CD4-positive, alpha-beta T cell treated with Interleukin-1 beta for 1 hour (primary cell): ENCODE results near the gene LEMD1.
"Not testable (repeated sequence)": the region's sequence is repeated elsewhere in the genome, so short reads cannot be mapped to it uniquely, and the experiment has no call there.

Source experiments
- DNase-seq, 2 donors: peaks; one replicate each; pipeline ENCODE4 v3.0.0-alpha.2; 2020 to 2022

The LEMD1 gene

DNA sequence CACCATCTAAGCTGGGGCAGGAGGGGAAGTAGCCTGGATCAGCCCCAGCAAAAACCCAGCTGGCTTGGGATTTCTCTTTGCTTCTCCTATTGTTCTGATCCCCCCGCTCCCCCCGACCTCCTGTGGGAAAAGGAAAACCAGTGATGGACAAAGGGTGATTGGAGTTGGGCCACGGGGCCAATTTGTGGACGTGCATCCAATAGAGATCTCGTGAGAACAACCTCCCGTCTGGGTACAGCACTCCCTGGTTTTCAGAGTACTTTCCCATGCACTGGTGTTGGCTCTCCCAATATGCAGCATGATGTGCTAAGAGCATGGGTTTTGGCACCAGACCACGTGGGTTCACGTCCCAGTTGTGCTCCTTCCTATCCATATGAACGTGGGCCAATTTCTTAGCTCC is 25.0 kb upstream of the LEMD1 start:
- DNase-seq = no peak

DNA sequence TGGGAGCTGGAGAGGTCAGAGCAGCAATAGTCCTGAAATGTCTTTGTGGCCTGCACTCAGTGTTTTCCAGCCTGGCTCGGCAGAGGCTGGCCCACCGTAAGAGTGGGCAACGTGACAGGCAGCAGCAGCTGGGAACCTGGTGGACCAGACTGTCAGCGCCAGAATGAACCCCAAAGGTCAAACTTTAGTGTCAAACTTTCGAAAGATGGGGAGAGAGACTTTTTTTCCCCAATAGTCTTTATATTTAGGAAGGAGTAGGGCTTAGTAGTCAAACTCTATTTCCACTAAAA is 23.7 kb upstream of the LEMD1 start:
- DNase-seq = no peak

DNA sequence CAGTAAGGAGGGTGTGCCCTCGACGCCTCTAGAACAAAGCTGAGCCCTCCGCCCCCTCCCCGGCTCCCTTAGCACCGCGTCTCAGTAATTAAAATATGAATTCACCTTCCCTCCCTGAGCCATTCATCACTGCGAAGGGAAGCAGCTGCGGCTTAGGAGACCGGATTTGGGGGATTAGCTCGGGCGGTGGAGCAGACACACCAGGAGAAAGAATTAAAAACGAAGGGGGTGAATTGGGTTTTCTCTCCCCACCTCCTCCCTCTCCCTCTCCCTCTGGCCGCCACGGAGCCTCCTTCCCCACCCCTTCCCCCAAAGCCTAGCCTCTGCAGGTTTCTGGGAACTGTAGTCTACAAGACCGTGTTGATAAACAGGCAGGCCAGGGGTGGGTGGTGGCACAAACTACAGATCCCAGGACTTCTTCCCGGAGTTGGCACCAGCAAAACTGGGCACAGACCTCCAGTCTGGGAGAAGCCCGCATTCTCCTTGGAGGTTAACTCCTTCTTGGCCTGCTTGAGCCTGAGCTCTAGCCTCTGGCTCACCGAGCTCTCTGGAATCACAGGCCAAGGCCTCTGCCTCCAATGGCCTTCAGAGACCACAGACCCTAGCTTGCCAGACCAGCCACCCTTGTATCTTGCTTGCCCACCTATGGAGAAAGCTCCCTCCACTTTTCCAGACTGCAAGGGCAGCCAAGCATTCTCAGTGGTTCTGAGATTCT is 23.2 kb upstream of the LEMD1 start:
- DNase-seq = no peak

DNA sequence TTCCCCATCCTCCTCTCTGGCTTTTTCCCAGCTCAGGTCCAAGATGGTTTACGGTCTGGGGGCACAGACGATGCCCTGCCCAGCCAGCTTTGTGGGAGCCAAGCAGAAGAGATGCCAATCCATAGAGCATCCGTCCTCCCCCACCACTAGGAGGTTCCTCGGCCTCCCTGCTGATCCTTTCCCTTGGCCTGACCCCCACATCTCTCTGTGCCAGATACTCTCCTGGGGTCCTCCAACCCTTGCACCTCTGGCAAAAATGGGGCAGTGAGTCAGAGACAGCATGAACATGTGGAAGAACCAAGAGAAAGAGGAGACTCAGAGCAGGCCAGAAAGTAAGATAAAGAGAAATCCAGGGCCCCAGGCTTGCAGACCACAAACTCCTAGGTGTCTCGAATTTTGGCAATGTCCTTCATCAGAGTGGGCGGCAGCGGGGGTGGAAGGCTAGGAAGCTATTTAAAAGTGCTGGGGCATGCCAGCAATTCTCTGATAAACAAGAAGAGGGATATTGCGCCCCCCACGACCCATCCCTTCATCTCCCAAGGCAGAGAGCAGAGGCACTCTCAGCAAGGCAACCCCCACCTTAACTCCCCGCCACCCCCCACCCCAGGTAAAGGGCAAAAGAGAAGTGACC is 22.6 kb upstream of the LEMD1 start:
- no peak for DNase-seq

DNA sequence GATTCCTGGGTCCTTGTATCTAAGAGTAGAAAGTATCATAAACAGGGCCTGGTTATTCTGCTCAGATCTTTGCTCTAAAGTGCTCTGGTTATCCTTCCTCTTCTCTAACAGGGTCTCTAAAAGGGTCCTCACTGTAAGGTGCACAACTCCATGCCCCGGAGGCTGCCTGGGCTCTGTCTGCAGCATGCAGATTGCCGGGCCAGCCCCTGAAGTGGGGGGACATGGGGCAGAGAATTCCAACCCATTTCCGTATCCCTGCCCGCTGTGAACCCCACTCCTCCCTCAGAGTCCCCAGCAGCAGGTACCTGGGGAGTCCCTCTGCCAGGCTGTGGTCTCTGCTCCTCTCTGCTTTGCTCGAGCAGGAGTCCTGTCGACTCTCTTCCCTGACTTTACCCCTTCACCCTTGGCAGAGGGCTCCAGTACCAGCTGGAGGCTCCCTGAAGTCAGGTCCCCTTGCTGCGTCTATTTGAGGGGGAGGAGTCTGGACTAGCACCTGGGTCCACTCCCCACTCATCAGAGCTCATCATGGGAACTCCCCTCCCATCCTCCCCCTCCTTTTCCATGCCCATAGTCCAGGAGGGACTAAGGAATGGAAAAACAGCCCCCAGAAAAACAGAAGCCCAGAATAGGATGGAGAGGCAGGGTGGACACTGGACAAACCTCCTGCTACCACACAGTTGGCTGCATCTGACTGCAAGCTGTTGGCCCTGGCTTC is 21.9 kb upstream of the LEMD1 start:
- DNase-seq = no peak

DNA sequence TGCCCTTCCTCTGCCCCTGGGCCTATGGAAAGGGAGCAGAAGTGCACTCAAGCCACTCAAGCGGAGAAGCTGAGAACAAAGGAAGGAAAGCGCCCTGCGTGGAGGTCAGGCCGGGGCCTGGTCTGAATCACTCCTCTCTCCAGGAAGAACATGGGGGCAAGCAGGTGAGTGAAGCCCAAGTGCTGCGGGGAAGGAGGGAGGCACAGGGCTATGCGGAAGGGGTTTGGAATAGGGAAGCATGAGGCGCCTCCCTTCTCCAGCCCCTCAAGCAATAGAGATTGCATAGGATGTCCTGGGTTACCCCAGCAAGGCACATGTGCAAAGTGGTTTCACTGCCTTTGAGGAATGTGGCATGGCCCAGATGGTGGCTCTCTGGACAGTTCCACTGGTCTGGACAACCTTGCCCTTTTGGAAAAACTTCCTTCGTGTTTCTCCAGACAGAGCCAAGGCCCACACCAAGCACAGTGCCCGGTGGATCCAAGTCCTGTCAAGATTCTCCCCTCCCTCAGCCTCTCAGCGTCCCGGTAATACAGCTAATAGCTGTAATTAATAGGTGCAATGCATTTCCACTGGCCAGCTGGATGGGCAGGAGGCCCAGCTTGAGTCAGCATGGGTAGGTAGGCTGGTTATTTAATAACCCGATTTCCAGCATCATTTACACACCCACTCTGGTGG is 20.3 kb upstream of the LEMD1 start:
- DNase-seq = no peak

DNA sequence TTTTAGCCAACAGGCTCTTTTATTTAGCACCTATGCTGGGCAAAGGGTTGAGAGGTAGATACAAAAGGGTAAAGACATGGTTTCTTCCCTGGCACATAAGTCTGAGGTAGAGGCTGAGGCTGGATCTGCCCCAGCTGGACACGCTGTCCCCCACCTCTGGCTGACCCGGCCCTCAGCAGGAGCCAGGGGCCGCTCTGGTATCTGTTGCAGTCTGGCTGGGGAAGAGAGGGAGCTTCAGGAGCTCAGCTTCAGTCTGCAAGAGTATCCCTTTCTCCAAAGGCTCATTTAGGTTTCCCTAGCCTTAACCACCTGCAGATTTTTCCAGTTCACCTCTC is 19.8 kb upstream of the LEMD1 start:
- DNase-seq = no peak

DNA sequence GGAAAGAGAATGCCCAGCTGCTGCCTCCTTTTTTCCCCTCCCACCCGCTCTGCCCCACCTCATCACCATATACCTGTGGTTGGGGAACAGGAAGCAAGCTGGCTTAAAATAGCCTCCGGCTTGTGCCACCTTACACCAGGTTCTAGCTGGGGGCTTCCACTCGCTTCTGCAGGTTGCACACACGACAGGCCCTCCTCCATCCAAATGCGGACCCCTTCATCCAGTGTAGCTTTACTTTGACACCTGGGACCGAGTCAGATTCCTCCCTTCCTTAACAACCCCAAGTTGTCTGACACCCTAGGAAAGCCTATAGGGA is 19.4 kb upstream of the LEMD1 start:
- no peak for DNase-seq

DNA sequence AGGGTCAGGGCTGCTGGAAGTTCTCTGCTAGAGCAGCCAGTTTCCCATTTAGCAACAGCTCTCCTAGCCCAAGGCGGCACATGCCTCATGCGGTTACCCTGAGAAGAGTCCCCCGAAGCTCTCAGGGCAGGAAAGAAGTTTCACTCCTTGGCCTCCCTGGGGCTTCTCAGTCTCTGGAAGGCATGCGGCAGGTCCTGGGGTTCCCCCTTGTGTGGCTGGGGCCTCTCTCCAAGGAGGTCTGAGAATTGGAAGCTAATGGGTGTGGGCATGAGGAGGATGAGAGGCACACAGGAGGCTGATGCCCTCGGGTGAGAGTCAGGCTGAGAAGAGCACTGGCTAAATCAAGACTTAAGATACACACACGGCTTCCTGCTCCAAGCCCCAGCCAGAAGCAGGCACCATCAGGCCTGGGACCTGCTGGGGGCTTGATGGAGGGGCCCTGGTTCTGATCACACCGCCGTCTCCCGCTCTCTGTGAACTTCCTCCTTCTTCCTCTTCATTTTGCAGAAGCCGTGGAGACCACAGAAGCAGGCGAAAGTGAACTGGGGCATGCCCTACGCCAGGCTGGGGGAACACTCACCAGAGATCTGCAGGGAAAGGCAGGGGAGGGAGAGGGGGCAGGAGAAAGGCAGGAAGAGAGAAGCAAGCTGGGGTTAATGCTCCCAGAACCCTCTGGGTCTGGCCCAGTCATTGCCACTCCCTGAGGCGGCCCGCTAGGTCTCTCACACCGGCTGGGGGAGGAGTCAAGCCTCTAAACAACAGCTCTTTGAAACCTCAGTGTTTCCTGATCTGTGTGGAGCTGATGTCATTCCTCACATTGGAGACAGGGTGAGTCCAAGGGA is 18.8 kb upstream of the LEMD1 start:
- peak; percentile 56 to 70 for DNase-seq

DNA sequence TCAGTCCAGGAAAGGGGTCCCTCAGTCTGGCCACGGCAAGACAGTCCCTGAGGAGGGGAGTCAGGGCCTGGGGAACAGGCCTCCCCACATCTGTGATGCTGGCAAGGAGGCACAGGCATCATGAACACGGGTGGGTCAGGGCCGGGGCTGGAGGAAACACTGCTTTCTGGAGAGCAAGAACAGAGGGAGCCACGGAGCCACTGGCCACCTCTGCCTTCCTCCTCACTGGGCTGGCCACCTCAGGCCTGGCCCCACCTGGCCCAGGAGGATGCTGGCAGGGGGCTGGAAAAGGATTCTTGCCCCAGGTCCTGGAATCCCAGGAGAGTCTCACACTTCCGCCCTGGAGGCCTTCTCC is 18.2 kb upstream of the LEMD1 start:
- no peak for DNase-seq

DNA sequence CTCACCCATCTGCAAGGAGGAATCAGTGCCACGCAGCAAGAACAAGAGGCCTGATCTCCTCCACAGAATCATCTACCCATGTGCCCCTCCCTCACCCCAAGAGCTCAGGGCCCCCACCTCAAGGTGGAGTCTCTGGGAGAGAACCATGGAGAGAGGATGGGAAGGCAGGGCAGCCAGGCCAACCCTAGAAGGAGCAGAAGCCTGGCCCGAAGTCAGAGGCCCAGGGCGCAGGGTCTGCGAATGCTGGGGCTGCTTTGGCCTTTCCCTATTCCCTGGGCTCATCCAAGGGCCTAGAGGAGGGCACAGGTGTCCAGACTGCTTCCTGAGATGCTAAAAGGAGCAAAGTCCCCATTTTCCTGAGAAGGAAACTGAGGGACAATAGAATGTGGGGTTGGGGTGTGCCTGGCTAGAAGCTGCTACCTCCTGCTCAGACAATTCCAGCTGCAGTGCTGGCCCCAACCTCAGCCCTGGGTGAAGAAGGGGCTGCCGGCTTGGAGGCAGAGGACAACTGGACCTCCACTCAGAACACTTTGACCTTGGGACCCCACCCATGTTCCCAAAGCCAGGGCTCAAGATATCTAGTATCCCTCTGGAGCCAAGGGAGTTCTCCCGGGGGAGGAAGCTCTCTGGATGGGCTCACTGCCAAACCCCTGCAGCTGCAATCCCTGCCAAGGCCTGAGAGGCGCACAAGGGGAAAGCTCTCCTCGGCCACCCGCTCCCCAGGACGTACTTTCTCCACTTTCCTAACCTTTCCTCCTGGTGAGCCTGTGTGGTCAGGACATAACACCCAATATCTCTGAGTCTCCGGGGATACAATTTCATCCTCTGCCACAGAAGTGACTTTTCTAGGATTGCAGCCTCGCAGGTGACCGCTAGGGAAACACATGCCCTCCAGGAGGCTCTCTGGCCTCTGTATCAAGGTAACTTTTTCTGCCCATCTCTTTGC is 16.6 kb upstream of the LEMD1 start:
- DNase-seq = no peak

DNA sequence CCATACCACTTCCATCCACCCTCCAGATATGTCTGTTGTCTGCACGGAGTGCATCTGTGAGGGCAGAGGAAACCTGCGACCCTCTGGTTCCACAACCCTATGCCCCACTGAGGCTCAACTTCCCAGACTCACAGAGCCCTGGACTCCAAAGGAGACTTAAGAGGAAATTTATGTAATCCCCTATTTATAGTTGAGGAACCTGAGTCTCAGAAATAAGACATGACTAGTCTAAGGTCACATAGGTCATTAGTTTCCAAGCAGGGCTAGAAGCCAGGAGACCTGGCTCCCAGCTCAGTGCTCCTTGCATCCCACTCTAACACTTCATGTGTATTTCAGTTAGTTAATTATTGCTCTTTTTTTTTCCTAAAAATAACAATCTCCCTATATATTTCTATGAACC is 15.7 kb upstream of the LEMD1 start:
- DNase-seq = no peak

DNA sequence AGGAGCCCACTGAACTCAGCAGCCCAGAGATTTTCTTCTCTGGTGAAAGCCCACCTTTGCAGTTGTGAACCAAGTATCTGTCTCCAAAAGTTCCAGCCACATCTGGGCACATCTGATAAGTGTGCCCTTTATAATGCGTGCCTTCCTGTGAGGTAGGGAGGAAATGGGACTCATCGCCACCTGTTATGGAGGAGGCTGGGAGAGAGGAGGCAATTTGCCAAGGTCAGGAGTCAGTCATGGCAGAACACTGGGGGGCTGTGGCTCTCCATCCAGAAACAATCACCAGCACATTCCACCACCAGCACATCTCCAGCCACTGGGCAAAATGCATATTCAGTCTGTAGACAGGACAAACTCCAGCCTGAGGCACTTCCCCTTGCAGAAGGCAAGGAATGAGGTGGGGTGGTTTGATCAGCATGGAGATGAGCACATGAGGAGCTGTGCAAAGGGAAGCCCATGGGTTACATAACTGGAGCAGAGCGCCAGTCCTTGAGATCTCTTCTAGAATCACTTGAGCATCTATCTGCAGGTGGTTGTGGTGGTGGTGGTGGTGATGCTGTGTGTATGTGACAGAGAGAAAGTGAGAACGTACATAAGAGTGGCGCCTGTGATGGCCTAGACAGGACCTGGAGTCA is 15.0 kb upstream of the LEMD1 start:
- no peak for DNase-seq

DNA sequence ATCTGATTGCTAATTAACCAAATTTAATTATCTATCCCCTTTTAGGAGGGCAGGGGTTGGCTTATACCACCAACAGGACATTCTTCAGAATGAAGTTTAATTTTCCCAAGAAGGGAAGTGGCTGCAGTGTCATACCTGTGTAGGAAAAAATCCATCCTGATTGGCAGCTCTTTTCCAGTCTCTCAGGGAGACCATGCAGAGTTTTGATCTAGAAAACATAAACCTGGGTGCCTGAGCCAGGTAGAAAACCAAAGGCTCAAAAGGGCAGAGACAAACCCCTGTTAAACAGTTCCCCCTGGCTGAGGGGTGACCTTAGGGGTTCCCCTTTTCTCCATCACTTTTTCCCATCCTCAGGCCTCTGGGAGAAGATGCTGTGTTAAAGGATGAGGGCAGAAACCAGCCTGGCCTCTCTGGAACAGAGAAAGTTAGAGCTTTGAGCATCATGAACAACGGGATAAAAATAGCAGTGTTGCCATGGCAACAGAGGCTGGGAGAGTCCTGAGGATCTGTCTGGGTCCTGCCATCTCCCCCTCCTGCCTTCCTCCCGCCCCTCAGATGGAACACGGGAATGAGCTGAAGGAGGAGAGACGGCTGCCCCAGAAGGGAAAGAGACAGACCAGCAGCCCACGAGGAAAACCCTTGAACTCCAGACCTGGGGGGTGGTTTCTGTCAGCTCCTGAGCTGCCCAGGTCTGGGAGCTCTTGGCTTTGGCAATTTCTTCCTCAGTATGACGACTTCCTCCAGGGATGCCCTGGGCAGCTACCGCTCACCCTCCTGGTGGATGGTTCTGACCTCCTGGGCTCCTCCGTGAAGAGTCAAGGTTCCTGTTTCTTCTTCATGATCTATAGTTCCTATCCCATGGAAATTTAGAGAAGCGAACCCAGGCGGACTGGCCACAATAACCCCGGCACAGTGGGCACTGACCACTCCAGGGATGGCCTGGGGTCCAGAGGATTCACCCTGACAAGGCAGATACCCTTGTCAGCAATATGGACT is 14.0 kb upstream of the LEMD1 start:
- DNase-seq = no peak

DNA sequence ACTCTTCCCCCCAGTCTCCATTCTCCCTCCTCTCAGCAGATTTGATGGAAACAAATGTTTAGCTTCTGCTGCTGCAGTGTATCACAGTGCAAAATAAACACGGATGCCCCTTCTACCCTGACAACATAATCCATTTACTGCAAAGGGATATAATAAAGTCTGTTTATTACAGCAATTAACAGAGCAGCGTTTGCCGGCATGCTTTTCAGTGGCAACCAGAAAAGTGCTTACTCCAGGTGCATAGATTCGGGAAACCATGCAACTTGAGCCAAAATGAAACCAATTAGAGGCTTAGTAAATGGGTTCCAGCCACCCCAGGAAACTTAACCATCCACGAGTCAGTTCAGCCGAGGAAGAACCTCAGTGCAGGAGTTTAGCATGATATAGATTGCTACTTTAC is 12.9 kb upstream of the LEMD1 start:
- DNase-seq = no peak

DNA sequence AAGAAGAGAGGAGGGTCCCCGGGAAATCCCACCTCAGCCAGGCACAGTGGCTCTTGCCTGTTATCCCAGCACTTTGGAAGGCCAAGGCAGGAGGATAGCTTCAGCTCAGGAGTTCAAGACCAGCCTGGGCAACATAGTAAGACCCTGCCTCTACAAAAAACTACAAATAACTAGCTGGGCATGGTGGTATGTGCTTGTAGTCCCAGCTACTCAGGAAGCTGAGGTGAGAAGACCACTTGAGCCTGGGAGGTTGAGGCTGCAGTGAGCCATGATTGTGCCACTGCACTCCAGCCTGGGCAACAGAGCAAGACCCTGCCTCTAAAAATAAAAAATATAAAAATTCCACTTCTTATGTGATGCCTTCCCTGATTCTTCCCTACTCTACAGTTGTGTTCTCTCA is 10.8 kb upstream of the LEMD1 start:
- not testable (repeated sequence) for DNase-seq

DNA sequence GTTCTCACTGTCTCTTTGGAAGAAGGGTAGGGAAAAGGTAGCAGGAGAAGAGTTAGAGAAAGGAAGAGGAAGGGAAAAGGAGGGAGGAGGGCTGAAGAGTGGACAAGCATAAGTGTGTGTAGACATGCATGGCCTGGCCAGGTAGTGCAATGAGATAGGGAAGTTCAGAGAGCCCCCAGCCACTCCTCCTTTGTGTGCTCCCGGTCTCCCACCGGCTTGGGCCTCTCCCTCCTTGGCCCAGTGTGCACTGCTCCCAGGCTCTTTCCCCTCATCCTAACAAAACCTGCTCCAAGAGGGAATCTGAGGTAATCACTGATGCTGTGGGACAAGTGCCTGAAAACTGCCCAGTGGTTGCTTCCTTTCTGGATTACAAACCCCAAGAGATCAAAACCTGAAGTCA is 10.3 kb upstream of the LEMD1 start:
- no peak for DNase-seq

DNA sequence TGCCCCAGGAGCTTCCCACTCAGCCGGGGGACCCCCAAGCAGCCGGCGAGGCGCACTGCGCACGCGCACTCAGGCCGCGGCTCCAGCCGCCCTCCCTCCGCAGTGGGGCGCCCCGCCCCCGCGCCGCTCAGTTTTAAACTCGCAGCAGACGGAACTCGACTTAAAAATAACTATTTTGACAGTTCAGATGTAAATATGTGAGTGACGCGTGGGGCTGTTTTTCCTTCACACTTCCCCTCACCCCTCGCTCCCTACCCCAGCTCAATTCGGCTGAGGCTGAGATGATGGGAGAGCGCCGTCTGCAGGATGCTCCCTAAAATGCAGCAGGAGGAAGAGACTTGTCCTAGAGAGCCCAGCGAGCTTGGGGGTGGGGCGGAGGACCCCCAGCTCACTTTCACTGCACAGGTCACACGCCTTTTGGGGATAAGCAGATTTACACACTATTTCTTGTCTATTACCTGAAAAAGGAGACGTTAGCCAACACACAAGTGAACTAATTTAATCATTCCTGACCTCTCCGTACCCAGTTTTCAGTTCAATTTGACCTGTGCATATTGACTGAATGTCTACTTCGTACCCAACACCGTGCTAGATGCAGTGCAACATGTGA is 8.9 kb upstream of the LEMD1 start:
- DNase-seq = peak; percentile 56 to 77

DNA sequence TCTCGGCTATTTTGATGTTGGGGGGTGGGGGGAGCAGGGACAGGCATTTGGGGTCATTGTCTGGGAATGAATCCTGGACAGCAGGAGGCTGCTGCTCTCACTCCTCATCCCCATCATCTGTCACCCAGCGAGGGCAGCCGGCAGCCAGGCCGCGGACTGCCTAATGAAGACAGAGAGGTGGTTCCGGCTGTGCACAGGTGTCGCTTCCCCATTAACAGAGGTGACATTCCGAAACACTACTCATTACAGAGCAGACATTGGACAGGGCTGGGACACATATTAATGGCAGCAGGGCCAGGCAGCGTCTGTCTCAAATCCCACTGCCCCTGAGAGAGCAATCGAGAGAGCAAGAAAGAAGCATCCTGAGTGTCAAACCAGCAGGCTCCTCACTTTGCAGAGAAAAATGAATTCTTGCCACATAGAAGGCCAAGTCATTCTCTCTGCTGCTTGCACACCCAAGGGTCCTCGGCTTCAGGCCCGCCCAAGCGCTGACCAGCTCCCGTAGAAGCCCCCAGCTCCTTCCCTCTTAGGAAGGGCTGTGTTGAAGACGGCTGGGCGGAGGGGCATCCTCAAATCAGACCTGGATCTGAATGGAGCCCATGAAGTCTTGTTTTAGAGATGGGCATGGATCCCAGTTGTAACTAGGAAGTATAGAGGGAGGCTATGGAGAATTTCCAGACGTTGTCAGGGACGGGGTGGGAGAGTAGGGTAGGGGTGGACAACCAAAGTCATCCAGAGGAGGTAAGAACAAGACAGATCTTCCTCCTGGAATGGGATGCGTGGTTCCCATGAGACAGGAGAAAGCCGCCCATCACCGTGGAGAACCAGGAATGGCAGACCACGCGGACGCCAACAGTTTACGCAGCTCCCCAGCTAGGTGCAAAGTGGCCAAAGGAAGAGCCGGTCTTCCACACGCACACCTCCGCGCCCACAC is 8.2 kb upstream of the LEMD1 start:
- DNase-seq = no peak
